HL-60/S4 (cell line): ENCODE measurements around the gene RPS29.

Experiments used
- in situ Hi-C: fragments of 300-500 bp; cut with MboI; formaldehyde crosslinking; loops from 2 replicates; pipeline ENCODE4 v1.14.3; 2022; ENCODE audit warnings: low sequenced_read_pairs

RPS29 gene

DNA sequence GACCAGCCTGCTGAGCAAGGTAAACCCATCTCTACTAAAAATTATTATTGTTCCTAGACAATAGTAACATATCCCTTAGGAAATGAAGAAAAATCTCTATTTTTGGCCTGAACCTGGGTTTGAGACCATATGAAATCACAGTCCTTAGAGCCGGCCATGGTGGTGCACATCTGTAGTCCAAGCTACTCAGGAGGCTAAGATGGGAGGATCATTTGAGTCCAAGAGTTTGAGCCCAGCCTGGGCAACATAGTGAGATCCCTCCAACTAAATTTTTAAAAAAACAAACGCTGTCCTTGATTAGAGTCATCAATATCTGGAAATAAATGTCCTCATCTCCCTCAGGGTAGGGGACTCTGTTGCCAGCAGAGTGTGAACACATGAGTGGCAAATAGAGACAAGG is 34.6 kb downstream of the RPS29 start:
- in situ Hi-C loops, result no loop called here

DNA sequence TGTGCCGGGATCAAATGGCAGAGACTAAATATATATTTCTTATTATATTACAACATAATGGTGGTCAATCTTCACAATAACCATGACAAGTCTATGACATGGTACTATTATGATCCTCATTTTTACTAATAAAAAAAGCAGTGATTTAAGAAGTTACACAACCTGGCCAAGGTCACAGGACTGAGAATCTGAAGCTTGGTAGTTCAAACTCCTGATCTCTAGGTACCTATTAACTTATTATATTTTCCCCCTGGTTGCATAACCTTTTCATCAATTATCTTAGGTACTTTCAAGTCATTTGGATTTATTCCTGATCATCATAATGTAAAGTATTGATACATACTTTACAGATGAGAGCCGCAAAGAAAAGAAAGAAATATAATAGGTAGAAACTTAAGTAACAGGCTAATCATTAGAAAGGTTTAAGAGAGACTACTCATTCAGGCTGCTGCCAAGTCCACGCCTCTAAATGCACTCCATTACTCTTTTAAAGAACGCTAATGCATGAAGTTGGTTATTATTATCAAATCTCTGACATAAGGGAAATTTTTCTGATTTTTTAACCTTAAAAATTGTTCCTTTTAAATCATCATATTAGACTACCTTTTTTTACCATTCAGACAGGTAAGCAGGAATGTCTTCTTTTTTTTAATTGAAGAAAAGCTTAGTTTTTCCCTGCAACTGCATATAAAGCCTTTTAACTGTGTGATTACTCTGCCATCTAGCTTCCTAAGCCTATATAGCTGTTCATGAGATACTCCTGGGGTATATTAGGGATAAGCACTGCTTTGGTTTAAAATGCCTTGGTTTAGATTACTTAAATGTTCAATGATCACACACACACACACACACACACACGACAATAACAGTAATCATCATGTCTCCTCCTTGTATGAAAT is 35.6 kb downstream of the RPS29 start:
- in situ Hi-C loops, result no loop called here

DNA sequence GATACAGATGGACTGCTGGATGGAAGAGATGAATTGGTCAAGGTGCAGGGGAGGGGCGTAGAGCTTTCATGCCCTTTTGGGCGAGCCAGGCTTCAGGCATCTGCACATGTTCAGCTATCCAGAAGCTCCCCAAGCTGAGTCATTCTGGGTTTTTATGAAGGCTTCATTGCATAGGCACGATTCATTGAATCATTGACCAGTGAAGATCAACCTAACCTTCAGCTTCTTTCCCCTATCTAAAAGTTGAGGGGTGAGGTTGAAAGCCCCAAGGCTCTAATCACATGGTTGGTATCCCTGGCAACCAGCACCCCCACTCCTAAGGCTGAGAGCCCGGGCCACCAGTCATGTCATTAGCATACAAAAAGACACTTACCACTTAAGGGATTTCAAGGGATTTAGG is 36.3 kb downstream of the RPS29 start:
- in situ Hi-C loops, result no loop called here

- in situ Hi-C loops, result no loop called here
These were observed 36.7 kb downstream of the RPS29 start for GRCh38 chr14:49549446-49549845.

DNA sequence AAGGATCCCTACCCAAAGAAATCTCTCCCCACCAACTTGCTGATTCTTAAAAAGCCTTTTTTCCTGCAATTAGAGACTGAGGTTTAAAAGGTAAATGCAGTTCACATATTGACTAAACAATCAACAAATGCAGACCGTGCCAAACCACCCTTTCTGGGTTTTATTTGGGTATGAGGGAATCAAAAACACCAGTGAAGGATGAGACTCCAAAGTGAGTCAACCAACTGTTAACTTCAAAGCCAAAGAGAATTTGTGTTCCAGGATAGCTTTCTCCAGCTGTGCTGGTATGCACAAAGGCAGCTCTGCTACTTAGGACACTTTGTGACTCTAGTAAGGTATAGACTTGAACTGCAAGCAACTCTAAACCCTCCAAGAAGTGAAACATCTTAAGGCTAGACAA is 39.4 kb downstream of the RPS29 start:
- in situ Hi-C loops, result no loop called here

GRCh38 chr14:49545716-49546115 is 40.5 kb downstream of the RPS29 start:
- in situ Hi-C loops, result no loop called here

DNA sequence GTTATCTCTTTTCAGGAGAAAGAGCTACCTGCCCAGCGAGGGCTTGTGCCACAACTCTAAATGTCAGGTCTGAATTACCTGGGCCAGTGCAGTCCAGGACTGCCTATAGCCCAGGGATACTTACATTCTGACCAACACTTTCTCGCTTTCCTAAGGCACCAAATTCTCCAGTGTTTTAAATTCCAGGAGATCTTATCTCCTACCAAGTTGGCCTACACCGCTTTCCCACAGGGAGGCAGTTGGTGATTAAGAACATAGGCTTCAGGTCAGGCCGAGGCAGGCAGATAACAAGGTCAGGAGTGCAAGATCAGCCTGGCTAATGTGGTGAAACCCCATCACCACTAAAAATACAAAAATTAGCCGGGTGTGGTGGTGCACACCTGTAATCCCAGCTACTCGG is 41.1 kb downstream of the RPS29 start:
- in situ Hi-C loops, result no loop called here

GRCh38 chr14:49541049-49541448 is 45.1 kb downstream of the RPS29 start:
- in situ Hi-C loops, result no loop called here

GRCh38 chr14:49538852-49539251 is 47.3 kb downstream of the RPS29 start:
- in situ Hi-C loops, result no loop called here
